ENCODE results near the gene MME. TPM values are rescaled to one million over a fixed set of nuclear protein-coding genes. Genes with fewer than 3 reads are reported as not detected.

The MME gene
- total RNA-seq, 2 experiments from 2014 or later = 0.69 to 1.8 TPM

- H3K27ac Mint-ChIP-seq = no peak overlapping the region
- H3K4me3 Mint-ChIP-seq = no peak overlapping the region
- no peaks in the 10 kb centered on the region for H3K27me3 Mint-ChIP-seq
- ChIA-PET POLR2A (no interaction called here), CTCF (no interaction called here)
- H3K4me1 Mint-ChIP-seq (ENCODE audit: low read depth) = no peaks in the 10 kb centered on the region
- no peaks in the 10 kb centered on the region for H3K36me3 Mint-ChIP-seq (ENCODE audit: low read depth)
- Histone ChIP-seq H3K27ac (ENCODE audit: low read depth in 1 of 2, low read length in 2 of 2) (no peak overlapping the region), H3K4me3 (ENCODE audit: low read length) (no peak overlapping the region), H3K36me3 (ENCODE audit: insufficient read depth, low read length) (no peaks in the 10 kb centered on the region), H3K27me3 (ENCODE audit: control insufficient read depth in 1 of 2, insufficient read depth in 2 of 2, low read length in 2 of 2) (no peaks in the 10 kb centered on the region), H3K9me3 (ENCODE audit: control insufficient read depth in 1 of 2, insufficient read depth in 1 of 2, low read length in 2 of 2) (no peaks in the 10 kb centered on the region), H3K4me1 (ENCODE audit: insufficient read depth, low read length) (no peaks in the 10 kb centered on the region)
- no peak for DNase-seq
- TF ChIP-seq, protein P1, sequence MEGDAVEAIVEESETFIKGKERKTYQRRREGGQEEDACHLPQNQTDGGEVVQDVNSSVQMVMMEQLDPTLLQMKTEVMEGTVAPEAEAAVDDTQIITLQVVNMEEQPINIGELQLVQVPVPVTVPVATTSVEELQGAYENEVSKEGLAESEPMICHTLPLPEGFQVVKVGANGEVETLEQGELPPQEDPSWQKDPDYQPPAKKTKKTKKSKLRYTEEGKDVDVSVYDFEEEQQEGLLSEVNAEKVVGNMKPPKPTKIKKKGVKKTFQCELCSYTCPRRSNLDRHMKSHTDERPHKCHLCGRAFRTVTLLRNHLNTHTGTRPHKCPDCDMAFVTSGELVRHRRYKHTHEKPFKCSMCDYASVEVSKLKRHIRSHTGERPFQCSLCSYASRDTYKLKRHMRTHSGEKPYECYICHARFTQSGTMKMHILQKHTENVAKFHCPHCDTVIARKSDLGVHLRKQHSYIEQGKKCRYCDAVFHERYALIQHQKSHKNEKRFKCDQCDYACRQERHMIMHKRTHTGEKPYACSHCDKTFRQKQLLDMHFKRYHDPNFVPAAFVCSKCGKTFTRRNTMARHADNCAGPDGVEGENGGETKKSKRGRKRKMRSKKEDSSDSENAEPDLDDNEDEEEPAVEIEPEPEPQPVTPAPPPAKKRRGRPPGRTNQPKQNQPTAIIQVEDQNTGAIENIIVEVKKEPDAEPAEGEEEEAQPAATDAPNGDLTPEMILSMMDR (IDR thresholded peaks at IDR 0.05) = no peak
- intact Hi-C loops (cut with DNase I, micrococcal nuclease) = no loop called here
- H3K9me3 Mint-ChIP-seq = no peaks in the 10 kb centered on the region
- ATAC-seq (ENCODE audit: poor library complexity) = no peak
Measured at GRCh38 chr3:155070316-155070715, 9.8 kb upstream of the MME start.

GRCh38 chr3:155070932-155071387 is 9.2 kb upstream of the MME start:
- H3K4me1 Mint-ChIP-seq (ENCODE audit: low read depth) = no peaks in the 10 kb centered on the region
- H3K27ac ChIP-seq (ENCODE audit: low read depth in 1 of 2, low read length in 2 of 2) = no peak overlapping the region
- no peak overlapping the region for H3K4me3 ChIP-seq (ENCODE audit: low read length)
- ChIA-PET POLR2A (no interaction called here), CTCF (no interaction called here)
- no peak overlapping the region for H3K27ac Mint-ChIP-seq
- no peaks in the 10 kb centered on the region for H3K36me3 Mint-ChIP-seq (ENCODE audit: low read depth)
- no peaks in the 10 kb centered on the region for H3K9me3 ChIP-seq (ENCODE audit: control insufficient read depth in 1 of 2, insufficient read depth in 1 of 2, low read length in 2 of 2)
- H3K9me3 Mint-ChIP-seq = no peaks in the 10 kb centered on the region
- H3K4me3 Mint-ChIP-seq = no peak overlapping the region
- TF ChIP-seq, protein P1 (IDR thresholded peaks at IDR 0.05) = no peak
- H3K36me3 ChIP-seq (ENCODE audit: insufficient read depth, low read length) = no peaks in the 10 kb centered on the region
- no peaks in the 10 kb centered on the region for H3K27me3 Mint-ChIP-seq
- no peaks in the 10 kb centered on the region for H3K27me3 ChIP-seq (ENCODE audit: control insufficient read depth in 1 of 2, insufficient read depth in 2 of 2, low read length in 2 of 2)
- intact Hi-C loops (cut with DNase I, micrococcal nuclease) = no loop called here
- DNase-seq (no peak), ATAC-seq (ENCODE audit: poor library complexity) (no peak)
- H3K4me1 ChIP-seq (ENCODE audit: insufficient read depth, low read length) = no peaks in the 10 kb centered on the region

GRCh38 chr3:155075200-155075599 is 4.9 kb upstream of the MME start:
- Histone ChIP-seq H3K9me3 (ENCODE audit: control insufficient read depth in 1 of 2, insufficient read depth in 1 of 2, low read length in 2 of 2) (peaks cover 0 to 7% of the 10 kb centered on the region in 2 experiments), H3K36me3 (ENCODE audit: insufficient read depth, low read length) (no peaks in the 10 kb centered on the region), H3K27ac (ENCODE audit: low read depth in 1 of 2, low read length in 2 of 2) (no peak overlapping the region), H3K27me3 (ENCODE audit: control insufficient read depth in 1 of 2, insufficient read depth in 2 of 2, low read length in 2 of 2) (peaks cover 10 to 19% of the 10 kb centered on the region in 2 experiments), H3K4me1 (ENCODE audit: insufficient read depth, low read length) (peaks cover 7% of the 10 kb centered on the region), H3K4me3 (ENCODE audit: low read length) (no peak overlapping the region)
- ATAC-seq (ENCODE audit: poor library complexity) = no peak
- TF ChIP-seq, protein P1 (IDR thresholded peaks at IDR 0.05) = no peak
- Mint-ChIP-seq H3K36me3 (ENCODE audit: low read depth) (no peaks in the 10 kb centered on the region), H3K27me3 (peaks cover 24% of the 10 kb centered on the region), H3K4me1 (ENCODE audit: low read depth) (peaks cover 9% of the 10 kb centered on the region), H3K27ac (no peak overlapping the region), H3K9me3 (no peaks in the 10 kb centered on the region), H3K4me3 (no peak overlapping the region)
- DNase-seq = no peak
- intact Hi-C loops (cut with DNase I, micrococcal nuclease) = no loop called here
- ChIA-PET POLR2A (no interaction called here), CTCF (no interaction called here)
